Stomach (tissue), 9 donors: ENCODE data around the gene HECTD4. TPM values are rescaled to one million over a fixed set of nuclear protein-coding genes. Genes with fewer than 3 reads are reported as not detected.

Source experiments
- DNase-seq, 2 donors: peaks; one replicate each; pipeline versions ENCODE4 v3.0.0 to v3.0.0-alpha.2; 2013 to 2019
- H3K27ac ChIP-seq, 5 donors: fragments of 200-600 bp in 4 of 5; sonication (generic) in 4 of 5; one replicate each; pipeline ENCODE4 v1.5.1; 2013 to 2019; ENCODE audit warnings: mild to moderate bottlenecking in 1 of 5, moderate library complexity in 1 of 5
- H3K27me3 ChIP-seq, 3 donors: fragments of 200-600 bp; sonication (generic); one replicate each; pipeline ENCODE4 v1.5.1; 2017 to 2019; ENCODE audit warnings: mixed run types in 1 of 3
- H3K36me3 ChIP-seq, 4 donors: fragments of 200-600 bp; sonication (generic); 1 replicate in 3 of 4; 2 replicates in 1 of 4; pipeline ENCODE4 v1.5.1; 2016 to 2019
- H3K4me1 ChIP-seq, 4 donors: fragments of 200-600 bp; sonication (generic); one replicate each; pipeline ENCODE4 v1.5.1; 2016 to 2019
- H3K4me3 ChIP-seq, 4 donors: fragments of 200-600 bp; sonication (generic) in 3 of 4; one replicate each; pipeline ENCODE4 v1.5.1; 2016 to 2019; ENCODE audit warnings: mild to moderate bottlenecking in 1 of 4
- H3K9me3 ChIP-seq, 4 donors: fragments of 200-600 bp; sonication (generic); one replicate each; pipeline ENCODE4 v1.5.1; 2016 to 2019
- CTCF ChIP-seq, 7 experiments: fragments of 450-650 bp in 4 of 7; fragments of 200-600 bp in 3 of 7; sonication (generic) in 3 of 7; IDR thresholded peaks; one replicate each; pipeline ENCODE4 v1.5.1; 2016 to 2019; ENCODE audit warnings: antibody characterized with exemption in 7 of 7, control low read depth in 2 of 7, mild to moderate bottlenecking in 1 of 7
- EP300 ChIP-seq: sonication (generic); formaldehyde crosslinking; IDR thresholded peaks from one replicate; pipeline ENCODE4 v1.6.1; 2017; ENCODE audit warnings: antibody characterized with exemption
- POLR2A ChIP-seq, 4 donors: fragments of 450-650 bp; IDR thresholded peaks; one replicate each; pipeline ENCODE4 v1.6.1; 2016; ENCODE audit warnings: antibody characterized with exemption in 4 of 4, control low read depth in 2 of 4, mild to moderate bottlenecking in 1 of 4, moderate library complexity in 1 of 4
- POLR2AphosphoS5 ChIP-seq, 3 donors: sonication (generic); formaldehyde crosslinking; IDR thresholded peaks; one replicate each; pipeline ENCODE4 v1.6.1; 2016; ENCODE audit warnings: antibody characterized with exemption in 3 of 3
- WGBS, 5 donors: extraction: QIAGEN DNeasy Blood & Tissue Kit in 3 of 5; methylation state at CpG; one replicate each; pipeline versions ENCODE4 v1.1.5 to v1.1.7; 2013 to 2018; 5-methylcytosine and 5-hydroxymethylcytosine counted together
- intact Hi-C: fragments of 100-400 bp; cut with DNase I; formaldehyde crosslinking; loops from one replicate; pipeline ENCODE4 v1.15.1; 2023; ENCODE audit warnings: low total_unique reads
- polyA plus RNA-seq, 3 donors: library from polyadenylated mRNA; stranded (reverse); fragments of 200-250 nt; gene quantifications; one replicate each; pipeline ENCODE4 v1.2.3, GENCODE V29; 2013
- total RNA-seq, 5 donors: library from RNA; depleted of rRNA; stranded (reverse); fragments of >200 nt; gene quantifications; one replicate each; pipeline versions ENCODE4 v1.1.0 to v1.2.3, GENCODE V29; 2014 to 2016
- donor health status: healthy with polysubstance abuse.
- donor health status: Bipolar disorder and iron deficiency.
- donor health status: healthy.

Gene HECTD4
- total and polyA plus RNA-seq, 8 donors: 3.2 to 375 (median 58.7) TPM

- DNase-seq: no peak
- intact Hi-C loops: no loop called here
- TF ChIP-seq EP300 (no peak), CTCF (IDR thresholded peaks at IDR 0.05) (no peak), POLR2A (IDR thresholded peaks at IDR 0.05) (no peak), POLR2AphosphoS5 (IDR thresholded peaks at IDR 0.05) (no peak)
- H3K27ac ChIP-seq: no peak overlapping the region
- H3K4me3 ChIP-seq: no peak overlapping the region
- peaks cover 48 to 98% (median 98%) of the 10 kb centered on the region in 4 donors for H3K36me3 ChIP-seq
- peaks cover 0 to 9% (median 5%) of the 10 kb centered on the region in 4 donors for H3K4me1 ChIP-seq
- no peaks in the 10 kb centered on the region for H3K9me3 ChIP-seq
- no peaks in the 10 kb centered on the region for H3K27me3 ChIP-seq
- WGBS, 5 donors: 53 to 70% (median 59%) methylated on average over 4 of the region's 4 CpGs
These were observed 190.3 kb downstream of the HECTD4 start for GRCh38 chr12:112191840-112192321.

- 56 to 70% (median 64%) methylated on average over 2 of the region's 2 CpGs for WGBS, 5 donors
- DNase-seq: no peak
- TF ChIP-seq CTCF (IDR thresholded peaks at IDR 0.05): no peak
- TF ChIP-seq POLR2AphosphoS5 (IDR thresholded peaks at IDR 0.05): no peak
- TF ChIP-seq EP300: no peak
- no peak for TF ChIP-seq POLR2A (IDR thresholded peaks at IDR 0.05)
- Histone ChIP-seq H3K27me3 (no peaks in the 10 kb centered on the region), H3K36me3 (peaks cover 48 to 98% (median 97%) of the 10 kb centered on the region in 4 donors), H3K27ac (peak overlapping the region in 2 of 5 donors; percentile 2 to 19), H3K4me3 (no peak overlapping the region), H3K9me3 (no peaks in the 10 kb centered on the region), H3K4me1 (peaks cover 0 to 9% (median 5%) of the 10 kb centered on the region in 4 donors)
- intact Hi-C loops: no loop called here
These were observed 191.0 kb downstream of the HECTD4 start for GRCh38 chr12:112191201-112191600.

GRCh38 chr12:112190231-112191025 is 191.8 kb downstream of the HECTD4 start:
- no peak overlapping the region for H3K4me3 ChIP-seq
- no peak for TF ChIP-seq EP300
- no peak for TF ChIP-seq CTCF (IDR thresholded peaks at IDR 0.05)
- no peak for TF ChIP-seq POLR2AphosphoS5 (IDR thresholded peaks at IDR 0.05)
- no peak for TF ChIP-seq POLR2A (IDR thresholded peaks at IDR 0.05)
- H3K4me1 ChIP-seq: peaks cover 0 to 9% (median 5%) of the 10 kb centered on the region in 4 donors
- H3K9me3 ChIP-seq: no peaks in the 10 kb centered on the region
- 47 to 70% (median 57%) methylated on average over 5 of the region's 5 CpGs for WGBS, 5 donors
- intact Hi-C loops: no loop called here
- no peaks in the 10 kb centered on the region for H3K27me3 ChIP-seq
- DNase-seq: peak; percentile 23 to 75
- H3K36me3 ChIP-seq: peaks cover 43 to 98% (median 94%) of the 10 kb centered on the region in 4 donors
- no peak overlapping the region for H3K27ac ChIP-seq

GRCh38 chr12:112188130-112188830 is 194.0 kb downstream of the HECTD4 start:
- WGBS, 5 donors: 85 to 96% (median 95%) methylated on average over 9 of the region's 9 CpGs
- no peaks in the 10 kb centered on the region for H3K27me3 ChIP-seq
- H3K4me1 ChIP-seq: peaks cover 0 to 9% (median 5%) of the 10 kb centered on the region in 4 donors
- peaks cover 42 to 98% (median 94%) of the 10 kb centered on the region in 4 donors for H3K36me3 ChIP-seq
- no peak for DNase-seq
- no peak overlapping the region for H3K27ac ChIP-seq
- intact Hi-C loops: no loop called here
- H3K9me3 ChIP-seq: no peaks in the 10 kb centered on the region
- H3K4me3 ChIP-seq: no peak overlapping the region
- TF ChIP-seq POLR2A (IDR thresholded peaks at IDR 0.05) (no peak), EP300 (no peak), CTCF (IDR thresholded peaks at IDR 0.05) (no peak), POLR2AphosphoS5 (IDR thresholded peaks at IDR 0.05) (no peak)
